Thyroid gland (tissue), 4 donors: ENCODE results near the gene SELENBP1.

Experiments
- POLR2A ChIP-seq, 2 donors: fragments of 450-650 bp; IDR thresholded peaks; one replicate each; pipeline ENCODE4 v1.6.1; 2017; ENCODE audit warnings: antibody characterized with exemption in 2 of 2, mild to moderate bottlenecking in 2 of 2, moderate library complexity in 1 of 2
- TF ChIP-seq, protein P1 (sequence below), 6 experiments: fragments of 200-600 bp in 3 of 6; fragments of 450-650 bp in 3 of 6; sonication (generic) in 3 of 6; IDR thresholded peaks; one replicate each; pipeline ENCODE4 v1.5.1; 2016 to 2019; ENCODE audit warnings: antibody characterized with exemption in 6 of 6, mild to moderate bottlenecking in 2 of 6, inconsistent platforms in 1 of 6, moderate library complexity in 1 of 6

DNA sequence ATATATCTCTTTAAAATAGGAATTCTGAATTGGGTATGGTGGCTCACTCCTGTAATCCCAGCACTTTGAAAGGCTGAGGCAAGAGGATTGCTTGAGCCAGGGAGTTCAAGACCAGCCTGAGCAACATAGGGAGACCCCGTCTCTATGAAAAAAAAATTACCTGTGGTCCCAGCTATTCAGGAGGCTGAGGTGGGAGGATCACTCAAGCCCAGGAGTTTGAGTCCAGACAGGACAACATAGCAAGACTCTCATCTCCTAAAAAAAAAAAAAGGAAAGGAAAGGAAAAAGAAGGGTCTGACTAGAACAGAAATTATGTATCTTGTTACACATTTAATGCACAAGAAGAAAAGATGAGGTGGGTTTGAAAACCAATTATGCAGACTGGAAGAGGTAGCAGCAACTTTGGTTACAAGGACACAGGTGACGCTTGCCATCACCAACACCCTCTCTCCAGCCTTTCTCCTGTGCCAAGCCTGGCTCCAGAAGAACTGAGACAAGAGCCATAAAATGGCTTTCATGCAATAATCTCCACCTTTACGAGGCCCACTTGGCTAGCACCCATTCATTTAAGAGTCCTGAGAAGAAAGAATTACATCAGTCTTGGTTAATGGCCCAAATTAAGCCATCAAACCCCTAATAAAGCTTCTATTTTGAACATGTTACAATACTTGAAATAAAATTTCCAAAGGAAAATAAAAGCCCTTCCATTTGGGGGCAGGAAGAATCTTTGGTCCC, 4.8 kb upstream of the SELENBP1 start:
- TF ChIP-seq, protein P1, sequence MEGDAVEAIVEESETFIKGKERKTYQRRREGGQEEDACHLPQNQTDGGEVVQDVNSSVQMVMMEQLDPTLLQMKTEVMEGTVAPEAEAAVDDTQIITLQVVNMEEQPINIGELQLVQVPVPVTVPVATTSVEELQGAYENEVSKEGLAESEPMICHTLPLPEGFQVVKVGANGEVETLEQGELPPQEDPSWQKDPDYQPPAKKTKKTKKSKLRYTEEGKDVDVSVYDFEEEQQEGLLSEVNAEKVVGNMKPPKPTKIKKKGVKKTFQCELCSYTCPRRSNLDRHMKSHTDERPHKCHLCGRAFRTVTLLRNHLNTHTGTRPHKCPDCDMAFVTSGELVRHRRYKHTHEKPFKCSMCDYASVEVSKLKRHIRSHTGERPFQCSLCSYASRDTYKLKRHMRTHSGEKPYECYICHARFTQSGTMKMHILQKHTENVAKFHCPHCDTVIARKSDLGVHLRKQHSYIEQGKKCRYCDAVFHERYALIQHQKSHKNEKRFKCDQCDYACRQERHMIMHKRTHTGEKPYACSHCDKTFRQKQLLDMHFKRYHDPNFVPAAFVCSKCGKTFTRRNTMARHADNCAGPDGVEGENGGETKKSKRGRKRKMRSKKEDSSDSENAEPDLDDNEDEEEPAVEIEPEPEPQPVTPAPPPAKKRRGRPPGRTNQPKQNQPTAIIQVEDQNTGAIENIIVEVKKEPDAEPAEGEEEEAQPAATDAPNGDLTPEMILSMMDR (IDR thresholded peaks at IDR 0.05), result no peak
- no peak for TF ChIP-seq POLR2A (IDR thresholded peaks at IDR 0.05)
